Lung (tissue), 12 donors: ENCODE data around the gene RABGAP1L. TPM values are rescaled to one million over a fixed set of nuclear protein-coding genes. Genes with fewer than 3 reads are reported as not detected.
"Not testable (repeated sequence)": the region's sequence is repeated elsewhere in the genome, so short reads cannot be mapped to it uniquely, and the experiment has no call there.

Experiments
- ATAC-seq: fragments of 200-7000 bp; cut with Tn5 transposase; one replicate; pipeline ENCODE4 v1.9.1; 2020; ENCODE audit warnings: moderate number of reproducible peaks; ENCODE audit not compliant: insufficient read depth, low FRiP score
- DNase-seq, 3 donors: peaks; one replicate each; pipeline ENCODE4 v3.0.0-alpha.2; 2013 to 2017
- H3K27ac ChIP-seq, 2 donors: one replicate each; pipeline ENCODE4 v1.5.1; 2013; ENCODE audit warnings: mild to moderate bottlenecking in 2 of 2, moderate library complexity in 2 of 2, control low read depth in 1 of 2, inconsistent platforms in 1 of 2, low read depth in 1 of 2, low read length in 1 of 2
- H3K27me3 ChIP-seq, 3 donors: one replicate each; pipeline ENCODE4 v1.5.1; 2013; ENCODE audit warnings: low read length in 2 of 3; ENCODE audit not compliant: control insufficient read depth in 3 of 3, insufficient read depth in 3 of 3
- H3K36me3 ChIP-seq, 4 donors: one replicate each; pipeline ENCODE4 v1.5.1; 2013; ENCODE audit warnings: low read length in 4 of 4, mild to moderate bottlenecking in 1 of 4, moderate library complexity in 1 of 4; ENCODE audit not compliant: control insufficient read depth in 4 of 4, insufficient read depth in 4 of 4
- H3K4me1 ChIP-seq, 5 donors: one replicate each; pipeline ENCODE4 v1.5.1; 2013; ENCODE audit warnings: low read length in 5 of 5, mild to moderate bottlenecking in 2 of 5, moderate library complexity in 1 of 5; ENCODE audit not compliant: control insufficient read depth in 5 of 5, insufficient read depth in 5 of 5
- H3K4me3 ChIP-seq: one replicate; pipeline ENCODE4 v1.5.1; 2013; ENCODE audit warnings: mild to moderate bottlenecking, control low read depth, moderate library complexity
- H3K9ac ChIP-seq, 2 donors: one replicate each; pipeline ENCODE4 v1.5.1; 2013; ENCODE audit warnings: low read length in 2 of 2, control low read depth in 1 of 2; ENCODE audit not compliant: insufficient read depth in 1 of 2
- H3K9me3 ChIP-seq, 4 donors: one replicate each; pipeline ENCODE4 v1.5.1; 2013; ENCODE audit warnings: low read length in 3 of 4, mild to moderate bottlenecking in 1 of 4, moderate library complexity in 1 of 4; ENCODE audit not compliant: control insufficient read depth in 4 of 4, insufficient read depth in 3 of 4
- CTCF ChIP-seq: IDR thresholded peaks from 2 replicates; pipeline ENCODE4 v1.5.1; 2012; ENCODE audit warnings: mild to moderate bottlenecking; ENCODE audit errors: control extremely low read depth, extremely low read depth
- WGBS, 2 donors: extraction: QIAGEN DNeasy Blood & Tissue Kit; methylation state at CpG; one replicate each; pipeline ENCODE4 v1.1.7; 2013; 5-methylcytosine and 5-hydroxymethylcytosine counted together
- polyA plus RNA-seq, 2 donors: library from polyadenylated mRNA; stranded (reverse); fragments of 200-250 nt; gene quantifications; one replicate each; pipeline ENCODE4 v1.2.1, GENCODE V29; 2013
- total RNA-seq, 2 donors: library from RNA; depleted of rRNA in 1 of 2; stranded (reverse); fragments of >200 nt in 1 of 2; gene quantifications; one replicate each; pipeline ENCODE4 v1.2.1, GENCODE V29; 2014 to 2021
- donor health status: control.
- donor health status: control.
- donor health status: Bipolar disorder and iron deficiency.
- donor health status: healthy.
- donor health status: DM: yes; HTN: yes; CAD: no.

The RABGAP1L gene
- total and polyA plus RNA-seq, 4 donors: 16.0 to 123 (median 44.5) TPM

- peaks cover 0 to 4% (median 0%) of the 10 kb centered on the region in 5 donors for H3K4me1 ChIP-seq
Observed at GRCh38 chr1:174815474-174815908, 656.2 kb downstream of the RABGAP1L start.

GRCh38 chr1:174816621-174817020, 657.3 kb downstream of the RABGAP1L start:
- H3K9me3 ChIP-seq, H3K9ac ChIP-seq, H3K4me1 ChIP-seq, H3K27ac ChIP-seq, H3K4me3 ChIP-seq, H3K36me3 ChIP-seq, ATAC-seq, DNase-seq, H3K27me3 ChIP-seq: not testable (repeated sequence)
- WGBS, 2 donors: 98% methylated on average over 8 of the region's 8 CpGs

More at GRCh38 chr1:174815474-174815908, 656.2 kb downstream of the RABGAP1L start:
- H3K9me3 ChIP-seq: no peaks in the 10 kb centered on the region
- no peak overlapping the region for H3K4me3 ChIP-seq
- H3K9ac ChIP-seq: no peak overlapping the region
- no peak overlapping the region for H3K27ac ChIP-seq
- TF ChIP-seq CTCF: no peak
- no peak for DNase-seq
- peaks cover 0 to 1% (median 0%) of the 10 kb centered on the region in 4 donors for H3K36me3 ChIP-seq
- no peak for ATAC-seq
- H3K27me3 ChIP-seq: no peaks in the 10 kb centered on the region

- no peak overlapping the region for H3K27ac ChIP-seq
- H3K9me3 ChIP-seq: no peaks in the 10 kb centered on the region
- H3K9ac ChIP-seq: no peak overlapping the region
- H3K27me3 ChIP-seq: no peaks in the 10 kb centered on the region
- H3K4me1 ChIP-seq: peaks cover 0 to 4% (median 0%) of the 10 kb centered on the region in 5 donors
- H3K4me3 ChIP-seq: no peak overlapping the region
- WGBS, 2 donors: 75 to 81% methylated on average over 4 of the region's 4 CpGs
- TF ChIP-seq CTCF: no peak
- ATAC-seq (no peak), DNase-seq (no peak)
- H3K36me3 ChIP-seq: no peaks in the 10 kb centered on the region
Observed at GRCh38 chr1:174818014-174818616, 658.8 kb downstream of the RABGAP1L start.

GRCh38 chr1:174818951-174819350, 659.6 kb downstream of the RABGAP1L start:
- TF ChIP-seq CTCF: no peak
- no peak overlapping the region for H3K4me3 ChIP-seq
- no peak overlapping the region for H3K27ac ChIP-seq
- 61 to 83% methylated on average over 1 of the region's 1 CpG for WGBS, 2 donors
- H3K36me3 ChIP-seq: no peaks in the 10 kb centered on the region
- no peaks in the 10 kb centered on the region for H3K9me3 ChIP-seq
- no peak for ATAC-seq
- DNase-seq: no peak
- H3K4me1 ChIP-seq: peaks cover 0 to 4% (median 0%) of the 10 kb centered on the region in 5 donors
- no peak overlapping the region for H3K9ac ChIP-seq
- H3K27me3 ChIP-seq: no peaks in the 10 kb centered on the region
